B cell (primary cell): ENCODE measurements around the gene ANXA4.

ENCODE experiments used
- CTCF ChIP-seq: fragments of 200-600 bp; IDR thresholded peaks from one replicate; pipeline ENCODE4 v1.8.0; 2022; ENCODE audit warnings: antibody characterized with exemption, mild to moderate bottlenecking
- EZH2 ChIP-seq: IDR thresholded peaks from 2 replicates; pipeline ENCODE4 v1.6.1; 2012; ENCODE audit warnings: borderline replicate concordance, low read depth, mild to moderate bottlenecking, moderate library complexity, low read length; ENCODE audit not compliant: insufficient read depth, poor library complexity, severe bottlenecking

- TF ChIP-seq CTCF (no peak), EZH2 (no peak)
These were observed 1.4 kb upstream of the ANXA4 start for GRCh38 chr2:69740502-69740951.
